GM19328 (cell line): ENCODE results near the gene ABHD12B.
"Not testable (repeated sequence)": the region's sequence is repeated elsewhere in the genome, so short reads cannot be mapped to it uniquely, and the experiment has no call there.

Experiments used
- ATAC-seq: cut with Tn5 transposase; IDR thresholded peaks from one replicate; pipeline ENCODE4 v1.9.1; 2021; ENCODE audit warnings: mild to moderate bottlenecking, moderate library complexity; ENCODE audit not compliant: unreplicated experiment

The ABHD12B gene

DNA sequence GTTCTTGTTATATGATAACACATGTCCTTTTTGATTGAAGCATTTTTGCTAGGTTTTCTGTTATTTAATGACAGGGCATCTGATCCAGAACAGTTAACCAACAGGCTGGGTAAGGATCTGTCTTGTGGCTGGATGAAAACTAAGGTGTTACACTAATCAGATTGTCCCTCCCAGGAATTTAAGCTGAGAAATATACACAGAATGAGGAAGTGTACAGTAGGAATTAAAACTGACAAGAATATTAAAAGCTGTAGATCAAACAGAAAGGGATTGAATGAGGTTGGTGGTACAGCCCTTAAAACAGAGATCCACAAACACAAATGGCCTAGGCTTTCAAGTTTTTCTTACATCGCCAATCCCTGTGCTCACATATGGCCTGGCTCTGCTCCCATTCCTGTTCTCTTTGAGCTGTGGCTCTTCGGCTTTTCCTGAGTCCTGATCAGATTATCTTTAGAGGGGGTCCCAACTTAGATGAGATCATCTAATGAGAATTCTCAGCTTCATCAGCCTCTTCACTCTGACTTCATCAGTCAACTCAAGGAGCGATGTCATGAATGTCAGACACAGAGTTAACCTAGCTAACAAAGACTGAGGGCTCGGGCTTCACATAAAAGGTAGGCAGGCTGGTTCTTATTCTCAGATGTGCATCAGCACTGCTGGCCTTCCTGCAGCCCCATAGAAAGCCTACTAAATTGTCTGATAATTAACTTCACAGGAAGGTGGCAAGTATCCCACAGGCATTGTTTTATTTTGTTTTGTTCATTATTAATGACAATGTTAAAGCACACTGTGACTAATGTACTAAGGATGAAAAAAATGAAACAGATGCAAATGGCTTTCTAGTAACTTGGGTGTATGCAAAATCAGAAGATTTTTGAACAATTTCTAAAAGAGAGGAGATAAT lies 61.0 kb downstream of the ABHD12B start:
- no peak for ATAC-seq

DNA sequence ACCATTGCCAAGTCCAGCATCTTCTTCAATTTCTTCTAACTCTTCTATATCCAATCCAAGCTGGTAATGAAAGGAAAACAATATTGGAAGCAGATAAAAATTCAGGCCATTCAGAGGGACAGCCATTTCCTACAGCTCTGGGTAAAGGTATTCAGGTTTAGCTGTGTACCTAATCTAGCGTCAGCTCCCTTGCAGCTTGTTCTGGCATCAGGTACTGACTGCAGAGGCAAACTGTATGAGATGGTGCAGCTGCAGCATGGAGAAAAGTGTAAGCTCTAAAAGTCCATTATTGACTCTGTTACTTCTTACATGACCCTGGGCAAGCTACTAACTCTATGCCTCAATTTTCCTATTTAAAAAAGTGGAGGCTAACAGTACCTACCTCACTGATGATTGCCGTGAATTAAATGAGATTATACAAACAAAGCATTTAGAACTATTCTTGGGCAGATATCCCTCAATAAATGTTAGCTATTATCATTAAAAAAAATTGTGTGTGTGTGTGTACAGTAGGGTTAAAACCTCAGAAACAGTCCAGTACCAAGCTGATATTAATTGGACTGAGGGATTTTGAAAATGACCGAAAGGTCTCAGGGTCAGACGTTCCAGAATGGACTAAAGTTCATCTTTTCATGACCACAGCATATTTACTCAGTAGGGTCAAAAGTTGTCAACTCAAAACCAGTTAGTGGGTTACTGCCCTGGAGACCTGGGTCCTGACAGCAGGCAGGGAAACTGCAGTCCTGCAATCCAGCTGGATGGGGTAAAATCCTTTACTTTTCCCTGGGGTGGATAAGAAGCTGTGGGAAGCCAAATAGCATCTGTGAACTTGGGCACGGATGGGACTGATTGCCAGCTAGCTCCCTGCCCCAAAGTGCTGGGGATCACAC lies 63.5 kb downstream of the ABHD12B start:
- ATAC-seq, result no peak

DNA sequence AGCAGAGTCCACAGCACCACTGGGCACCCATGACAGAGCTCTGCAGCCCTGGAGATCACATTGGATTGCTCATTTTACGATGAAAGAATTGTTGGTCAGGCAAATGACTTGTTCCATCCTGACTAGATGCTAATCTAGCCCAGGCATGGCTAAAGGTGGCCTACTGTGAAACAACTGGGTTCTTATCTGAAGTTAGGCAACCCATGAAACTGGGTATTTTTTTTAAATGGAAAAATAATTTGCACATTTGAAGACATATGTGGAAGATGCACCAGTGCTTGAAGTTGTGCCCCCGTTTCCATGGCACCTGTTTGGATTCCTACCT lies 64.1 kb downstream of the ABHD12B start:
- ATAC-seq, result no peak

DNA sequence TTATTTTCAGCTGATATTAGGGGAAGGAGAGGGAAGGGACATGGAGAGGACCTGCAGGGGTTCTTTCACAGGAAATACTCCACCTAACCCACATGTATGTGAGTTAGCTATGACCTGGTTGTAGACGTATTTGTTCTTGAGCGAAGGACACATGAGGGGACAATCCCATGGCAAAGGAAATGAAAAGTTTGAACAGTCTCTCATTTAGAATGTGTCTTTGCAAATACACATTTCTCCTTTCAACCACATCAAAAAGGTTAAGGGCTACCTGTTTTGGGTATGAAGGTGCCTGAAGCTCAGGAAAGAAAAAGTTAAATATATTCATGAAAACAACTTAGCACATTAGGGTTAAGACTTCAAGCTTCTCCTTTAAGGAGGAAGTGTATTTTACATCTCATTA lies 65.0 kb downstream of the ABHD12B start:
- no peak for ATAC-seq

DNA sequence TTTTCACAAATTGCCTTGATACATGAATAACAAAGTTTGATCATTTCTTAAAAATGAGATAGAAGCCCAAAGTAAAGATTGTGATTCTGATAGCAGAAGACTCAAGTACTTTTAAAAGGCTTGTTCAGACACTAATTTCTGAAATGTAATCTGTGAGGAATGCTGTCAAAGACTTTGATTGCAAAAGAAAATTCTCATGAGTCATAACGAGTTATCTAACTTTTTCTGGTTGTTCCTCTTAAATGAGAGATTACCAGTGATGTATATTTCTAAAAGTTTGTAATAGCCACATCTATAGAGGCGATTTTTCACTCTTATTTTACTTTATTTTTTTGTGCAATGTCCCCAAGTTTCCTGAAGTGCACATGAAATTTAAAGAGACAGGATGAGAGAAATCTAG lies 65.5 kb downstream of the ABHD12B start:
- ATAC-seq, result no peak

DNA sequence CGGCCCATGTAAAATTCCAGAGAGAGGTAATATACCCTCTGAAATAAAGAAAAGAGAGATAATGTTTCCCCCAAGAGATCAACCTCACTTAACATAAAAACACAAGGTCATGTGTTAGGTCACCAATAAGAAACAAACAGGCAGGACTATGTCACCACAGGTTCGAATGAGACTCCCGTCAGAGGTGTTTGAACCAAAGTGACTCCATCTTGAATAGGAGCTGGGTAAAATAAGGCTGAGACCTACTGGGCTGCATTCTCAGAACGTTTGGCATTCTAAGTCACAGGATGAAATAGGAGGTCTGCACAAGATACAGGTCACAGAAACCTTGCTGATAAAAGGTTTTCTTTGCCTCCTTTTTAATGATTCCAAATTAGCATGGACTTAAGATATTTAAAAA lies 65.9 kb downstream of the ABHD12B start:
- ATAC-seq, result no peak

DNA sequence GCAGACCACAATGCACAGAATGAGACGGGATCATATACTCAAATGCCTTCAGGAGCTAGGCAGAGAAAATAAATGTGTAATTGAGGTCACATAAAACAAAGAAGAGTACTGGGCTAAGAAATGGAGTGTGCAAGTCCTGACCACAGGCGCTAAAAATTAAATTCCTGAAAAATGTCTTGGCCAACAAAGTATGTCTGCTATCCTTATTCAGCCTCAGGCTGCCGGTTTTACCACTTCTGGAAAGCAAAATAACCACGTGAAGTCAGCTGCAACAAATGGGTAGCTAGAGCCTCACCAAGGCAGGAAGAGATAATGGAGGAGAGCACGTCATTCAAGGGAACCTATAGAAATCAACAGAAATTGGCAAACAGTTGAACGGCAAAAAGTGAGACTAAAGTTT lies 69.3 kb downstream of the ABHD12B start:
- no peak for ATAC-seq

DNA sequence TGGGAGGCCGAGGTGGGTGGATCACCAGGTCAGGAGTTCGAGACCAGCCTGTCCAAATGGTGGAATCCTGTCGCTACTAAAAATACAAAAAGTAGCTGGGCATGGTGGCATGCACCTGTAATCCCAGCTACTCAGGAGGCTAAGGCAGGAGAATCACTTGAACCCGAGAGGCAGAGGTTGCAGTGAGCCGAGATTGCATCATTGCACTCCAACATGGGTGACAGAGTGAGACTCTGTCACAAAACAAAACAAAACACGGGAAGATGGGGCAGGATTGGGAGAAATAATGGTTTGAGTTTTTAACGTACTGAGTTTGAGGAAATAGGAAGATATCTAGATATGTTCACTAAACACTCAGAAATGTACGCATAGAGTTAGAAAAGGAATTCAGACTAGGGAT lies 69.8 kb downstream of the ABHD12B start:
- ATAC-seq, result not testable (repeated sequence)

DNA sequence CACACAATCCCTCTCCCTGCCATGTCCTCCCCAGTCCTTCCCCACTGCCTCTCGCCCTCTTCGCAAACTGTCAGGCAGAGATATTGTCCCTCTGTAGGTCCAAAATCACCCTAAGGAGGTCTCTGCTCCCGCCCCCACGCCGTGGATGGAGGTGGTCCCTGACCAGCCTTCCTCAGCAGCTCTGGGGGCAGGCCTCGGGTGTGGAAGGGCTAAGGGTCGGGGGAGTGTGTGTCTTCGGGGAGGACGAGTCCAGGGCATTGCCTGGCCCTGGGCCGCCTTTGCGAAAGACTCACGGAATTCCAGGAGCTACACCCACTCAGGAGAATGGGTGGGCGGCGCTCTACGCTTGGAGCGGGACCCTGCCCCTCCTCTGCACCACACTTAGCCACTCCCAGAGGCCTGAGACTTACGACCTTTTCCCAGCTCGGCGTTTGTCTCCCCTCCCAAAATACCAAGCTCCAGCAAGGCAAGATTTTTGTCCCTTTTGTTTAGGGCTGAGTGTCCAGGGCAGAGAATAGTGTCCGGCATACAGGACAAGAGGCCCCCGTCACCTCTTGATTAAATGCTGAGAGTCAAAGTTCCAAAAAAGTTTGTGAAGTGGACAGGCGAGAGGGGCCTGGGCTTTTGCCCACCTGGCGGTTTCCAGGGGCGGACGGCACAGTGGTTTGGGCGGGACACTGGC lies 71.5 kb downstream of the ABHD12B start:
- ATAC-seq, result no peak

DNA sequence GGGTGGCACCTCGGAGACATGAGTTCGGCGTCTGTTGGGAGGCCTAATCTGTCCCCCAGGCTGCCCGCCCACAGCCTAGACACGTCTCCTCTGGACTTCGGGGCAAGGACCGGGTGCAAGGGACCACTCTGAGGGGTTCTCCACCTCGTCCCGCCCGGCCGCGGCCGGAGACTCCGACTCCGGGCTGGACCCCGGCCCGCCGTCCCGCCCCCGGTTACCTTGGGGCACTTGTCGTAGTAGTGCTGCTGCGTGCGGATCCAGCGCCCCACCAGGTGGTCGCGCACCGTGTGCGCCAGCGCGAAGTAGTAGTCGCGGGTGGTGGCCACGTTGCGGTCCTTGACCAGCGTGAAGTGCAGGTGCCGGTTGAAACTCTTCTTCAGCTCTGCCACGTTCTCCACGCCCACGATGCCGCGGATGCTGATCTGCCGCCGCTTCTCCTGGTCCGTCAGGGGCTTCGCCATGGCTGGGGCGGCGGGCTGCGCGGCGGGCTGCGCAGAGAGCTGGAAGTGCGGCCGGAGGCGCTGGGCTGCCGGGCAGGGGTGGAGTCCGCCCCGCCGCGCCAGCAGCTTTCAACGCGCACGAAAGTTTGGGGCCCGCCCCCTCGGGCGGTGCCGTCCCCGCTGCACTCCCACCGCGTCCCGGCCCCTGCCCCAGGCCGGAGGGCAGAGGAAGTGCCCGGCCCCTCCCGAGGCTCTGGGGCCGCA lies 72.2 kb downstream of the ABHD12B start, which contains the start of gene PYGL:
TSS of gene PYGL (minus strand) at position 541 of the 704 bp plus-strand sequence. CDS start at position 461, 80 bp downstream.
- ATAC-seq, result peak; percentile 71

DNA sequence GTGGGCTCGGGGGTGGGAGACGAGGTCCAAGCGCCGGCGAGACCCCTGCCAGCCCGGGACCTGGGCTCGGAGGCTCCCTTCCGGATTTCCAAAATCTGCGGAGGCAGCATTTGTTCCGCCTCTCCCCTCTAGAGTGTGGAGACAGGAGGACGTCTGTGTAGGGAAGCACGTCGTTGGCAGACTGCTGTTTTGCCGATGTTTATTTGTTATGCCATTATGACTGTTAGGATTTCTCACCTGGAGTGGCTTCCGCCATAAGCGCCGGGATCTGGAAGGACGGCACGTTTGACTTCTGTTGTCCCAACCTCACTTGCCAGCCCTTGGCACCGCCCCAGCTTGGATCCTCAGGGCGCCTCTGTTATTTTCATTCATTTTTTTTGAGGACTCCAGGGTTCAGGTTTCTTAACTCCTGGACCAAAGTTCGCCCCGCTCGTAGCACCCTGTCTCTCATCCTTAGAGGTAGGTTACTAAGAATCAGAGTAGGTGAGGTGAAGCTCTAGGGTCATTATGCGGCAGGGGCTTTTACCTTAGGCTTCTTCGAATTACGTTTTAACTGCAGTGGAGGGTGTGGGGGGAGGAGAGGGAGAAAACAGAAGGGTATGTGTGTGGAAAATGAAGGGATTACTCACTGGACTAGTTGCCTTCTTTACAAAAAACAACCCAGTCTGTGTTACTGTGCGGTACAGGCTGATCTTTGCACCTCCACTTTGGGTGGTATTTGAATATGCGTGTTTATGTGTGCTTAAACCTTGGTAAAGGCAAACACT lies 73.0 kb downstream of the ABHD12B start:
- ATAC-seq, result peak; percentile 15

DNA sequence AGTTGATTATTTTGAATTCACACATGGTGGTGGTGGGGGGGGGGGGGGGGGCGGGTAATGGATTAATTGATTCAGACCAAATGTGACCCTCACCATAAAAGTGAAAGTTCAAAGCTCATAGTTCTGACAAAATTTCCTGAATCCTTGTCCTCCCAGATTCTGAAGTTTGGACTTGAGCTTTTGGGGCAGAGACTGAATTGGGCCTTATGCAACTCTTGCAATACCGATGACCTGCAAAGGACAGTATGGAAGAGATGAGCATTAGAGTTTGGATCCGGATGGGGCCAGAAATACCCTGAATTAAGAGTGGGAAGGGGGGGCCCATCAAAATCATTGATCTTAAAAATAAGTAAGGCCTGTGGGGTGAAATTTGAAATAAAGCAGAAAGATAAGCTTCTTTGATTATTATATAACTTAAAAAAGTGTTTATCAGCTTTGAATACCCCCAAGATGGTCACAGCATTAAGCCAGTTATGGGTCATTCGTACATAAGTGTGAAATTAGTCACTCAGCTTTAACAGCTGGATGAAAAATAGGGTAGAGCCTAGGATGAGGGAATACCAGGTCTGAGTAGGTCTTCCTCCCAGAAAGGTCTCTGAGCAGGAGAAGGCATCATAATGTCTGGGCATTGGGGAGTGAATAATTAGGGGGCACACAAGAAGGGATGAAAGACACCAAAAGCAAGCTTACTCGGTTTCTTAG lies 74.5 kb downstream of the ABHD12B start:
- ATAC-seq, result no peak

DNA sequence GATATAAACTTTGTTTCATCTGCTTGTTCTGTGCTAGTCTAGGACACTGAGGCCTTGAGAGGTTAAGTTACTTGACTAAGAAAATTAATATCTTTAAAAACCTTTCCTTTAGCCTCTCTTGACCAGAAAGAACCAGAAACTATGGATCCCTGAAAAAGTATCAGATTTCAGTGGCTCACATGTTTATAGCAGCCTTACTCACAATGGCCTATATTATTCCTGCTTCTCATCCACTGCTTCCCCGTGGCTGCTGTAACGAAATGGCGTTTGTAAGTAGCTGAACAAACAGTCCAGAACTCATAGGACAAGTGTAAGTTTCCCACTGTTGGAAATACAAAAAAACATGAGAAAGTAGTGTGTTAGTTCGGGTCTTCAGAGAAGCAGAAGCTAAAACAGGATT lies 75.6 kb downstream of the ABHD12B start:
- no peak for ATAC-seq

DNA sequence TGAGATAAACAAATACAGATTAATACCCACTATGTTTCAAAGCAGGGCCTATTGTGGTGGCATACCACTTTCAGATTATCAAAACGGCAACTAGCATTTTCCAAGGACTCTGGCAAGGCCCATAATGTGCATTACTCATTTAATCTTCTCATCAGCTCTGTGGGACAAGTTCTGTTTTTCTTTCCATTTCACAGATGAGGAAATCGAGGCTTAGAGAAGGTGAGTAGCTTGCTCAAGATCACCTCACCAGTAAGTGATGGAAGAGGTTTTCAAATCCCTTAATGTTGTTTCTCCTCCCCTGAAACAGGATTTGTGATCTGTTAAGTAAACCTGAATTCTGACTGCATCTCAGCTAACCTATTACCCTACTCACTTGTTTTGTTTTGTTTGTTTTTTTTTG lies 76.4 kb downstream of the ABHD12B start:
- no peak for ATAC-seq

DNA sequence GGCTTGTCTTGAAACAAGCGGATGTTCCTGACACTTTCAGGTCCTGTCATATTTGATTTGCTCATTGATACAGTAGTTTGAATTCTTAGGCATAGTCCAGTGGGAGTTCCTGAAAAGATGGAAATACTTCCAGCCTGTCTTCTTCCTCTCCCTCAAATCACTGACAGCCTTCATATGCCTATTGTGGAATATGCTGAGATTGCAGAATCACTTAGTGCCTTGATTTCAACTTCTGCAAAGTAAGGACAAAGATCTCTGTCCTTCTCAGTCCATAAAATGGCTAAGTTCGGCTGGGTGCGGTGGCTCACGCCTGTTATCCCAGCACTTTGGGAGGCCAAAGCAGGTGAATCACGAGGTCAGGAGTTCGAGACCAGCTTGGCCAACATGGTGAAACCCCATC lies 79.2 kb downstream of the ABHD12B start:
- no peak for ATAC-seq

DNA sequence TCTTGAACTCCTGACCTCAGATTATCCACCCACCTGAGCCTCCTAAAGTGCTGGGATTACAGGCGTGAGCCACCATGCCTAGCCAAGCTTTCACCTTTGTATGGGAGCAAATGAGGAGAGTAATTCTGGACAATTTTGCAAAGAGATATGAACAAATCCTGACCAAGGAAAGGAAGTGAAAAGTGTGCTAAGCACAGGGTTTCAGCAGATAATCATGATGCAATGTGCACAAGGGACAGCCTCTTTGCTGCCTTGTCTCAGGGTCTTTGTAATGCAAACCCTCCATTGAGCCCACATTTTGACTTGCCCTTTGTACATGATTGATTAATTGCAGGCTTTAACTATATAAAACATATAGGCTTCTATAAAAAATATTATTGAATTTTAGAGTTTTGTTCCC lies 81.6 kb downstream of the ABHD12B start:
- ATAC-seq, result no peak
